CD4-positive, alpha-beta T cell treated with Interleukin-1 beta for 1 hour (primary cell): ENCODE measurements around the gene MSRB1.
"Not testable (repeated sequence)": the region's sequence is repeated elsewhere in the genome, so short reads cannot be mapped to it uniquely, and the experiment has no call there.

ENCODE experiments used
- DNase-seq, 2 donors: peaks; one replicate each; pipeline ENCODE4 v3.0.0-alpha.2; 2020 to 2022

Gene MSRB1

DNA sequence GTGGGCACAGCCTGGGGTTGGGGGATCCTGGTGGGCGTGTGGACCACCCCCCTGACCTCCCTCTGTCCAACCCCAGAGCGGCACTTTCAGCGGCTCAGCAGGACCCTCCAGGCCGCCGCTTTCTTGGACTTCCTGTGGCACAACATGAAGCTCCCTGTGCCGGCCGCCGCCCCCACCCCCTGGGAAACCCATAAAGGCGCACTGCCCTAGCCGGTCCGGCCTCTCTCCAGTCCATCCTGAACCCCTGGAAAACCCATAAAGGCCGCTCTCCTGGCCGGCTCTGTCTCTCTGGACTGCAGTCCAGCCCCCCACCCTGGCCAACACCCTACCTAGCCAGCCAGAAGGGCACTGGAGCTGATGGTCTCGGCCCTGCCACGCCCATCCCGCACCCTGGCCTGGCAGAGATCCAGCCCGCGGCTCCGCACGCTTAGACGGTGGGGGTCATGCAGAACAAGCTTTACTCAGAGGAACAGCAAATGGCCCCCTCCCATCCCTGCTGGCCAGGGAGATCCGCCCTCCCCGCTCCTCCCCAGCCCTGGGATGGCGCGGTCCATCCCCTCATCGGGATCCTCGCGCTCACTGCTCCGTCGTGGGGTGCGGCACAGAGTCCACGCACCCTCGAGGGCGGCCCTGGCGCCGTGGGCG, 35.6 kb upstream of the MSRB1 start:
- DNase-seq: no peak

DNA sequence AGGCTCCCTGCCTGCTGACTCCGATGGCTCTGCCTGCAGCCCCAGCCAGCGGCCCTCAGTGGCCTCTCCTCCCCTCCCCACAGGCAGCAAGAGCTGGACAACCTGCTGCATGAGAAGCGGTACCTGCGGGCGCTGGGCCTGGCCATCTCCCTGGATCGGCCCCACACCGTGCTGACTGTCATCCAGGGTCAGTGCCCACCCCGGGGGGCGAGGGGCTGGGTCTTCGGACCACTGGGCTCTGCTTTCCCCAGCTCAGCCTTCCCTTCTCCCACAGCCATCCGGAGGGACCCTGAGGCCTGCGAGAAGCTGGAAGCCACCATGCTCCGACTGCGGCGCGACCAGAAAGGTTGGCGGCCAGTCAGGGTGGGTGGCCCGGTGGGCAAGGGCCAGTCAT, 34.9 kb upstream of the MSRB1 start:
- DNase-seq: no peak

DNA sequence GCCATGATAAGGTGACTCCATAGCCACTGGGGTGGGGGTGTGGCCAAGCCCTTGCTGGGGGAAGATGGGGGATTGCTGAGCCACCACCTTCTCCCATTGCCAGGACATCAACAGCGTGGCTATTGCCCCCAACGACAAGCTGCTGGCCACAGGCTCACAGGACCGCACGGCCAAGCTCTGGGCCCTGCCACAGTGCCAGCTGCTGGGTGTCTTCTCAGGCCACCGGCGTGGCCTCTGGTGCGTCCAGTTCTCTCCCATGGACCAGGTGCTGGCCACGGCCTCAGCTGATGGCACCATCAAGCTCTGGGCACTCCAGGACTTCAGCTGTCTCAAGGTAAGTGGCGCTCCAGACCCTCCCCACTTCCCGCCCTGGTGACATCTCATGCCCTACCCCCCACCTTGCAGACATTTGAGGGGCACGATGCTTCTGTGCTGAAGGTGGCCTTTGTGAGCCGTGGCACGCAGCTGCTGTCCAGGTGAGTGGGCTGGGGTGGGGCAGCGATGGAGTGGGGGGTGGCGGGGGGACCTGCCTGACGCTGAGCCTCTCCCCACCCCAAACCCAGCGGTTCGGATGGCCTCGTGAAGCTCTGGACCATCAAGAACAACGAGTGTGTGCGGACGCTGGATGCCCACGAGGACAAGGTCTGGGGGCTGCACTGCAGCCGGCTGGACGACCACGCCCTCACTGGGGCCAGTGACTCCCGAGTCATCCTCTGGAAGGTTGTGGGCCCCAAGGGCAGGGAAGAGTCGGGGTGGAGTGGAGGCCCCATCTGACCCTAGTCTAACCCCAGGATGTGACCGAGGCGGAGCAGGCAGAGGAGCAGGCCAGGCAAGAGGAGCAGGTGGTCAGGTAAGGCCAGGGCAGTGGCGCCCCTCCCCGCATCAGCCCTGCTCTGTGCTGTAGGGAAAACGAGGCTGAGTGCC, 34.2 kb upstream of the MSRB1 start:
- no peak for DNase-seq

DNA sequence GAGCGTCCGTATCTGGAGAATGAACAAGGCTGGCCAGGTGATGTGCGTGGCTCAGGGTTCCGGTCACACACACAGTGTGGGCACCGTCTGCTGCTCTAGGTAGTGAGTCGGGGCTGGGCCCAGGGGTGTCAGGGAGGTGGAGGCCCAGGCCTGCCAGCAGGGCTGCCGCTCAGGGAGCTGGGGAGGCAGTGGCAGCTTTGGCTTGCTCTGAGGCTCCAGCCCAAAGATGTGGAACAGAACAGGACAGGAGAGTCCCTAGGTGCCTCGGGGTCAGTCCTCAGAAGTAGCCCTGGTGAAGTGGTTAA, 33.2 kb upstream of the MSRB1 start:
- no peak for DNase-seq

DNA sequence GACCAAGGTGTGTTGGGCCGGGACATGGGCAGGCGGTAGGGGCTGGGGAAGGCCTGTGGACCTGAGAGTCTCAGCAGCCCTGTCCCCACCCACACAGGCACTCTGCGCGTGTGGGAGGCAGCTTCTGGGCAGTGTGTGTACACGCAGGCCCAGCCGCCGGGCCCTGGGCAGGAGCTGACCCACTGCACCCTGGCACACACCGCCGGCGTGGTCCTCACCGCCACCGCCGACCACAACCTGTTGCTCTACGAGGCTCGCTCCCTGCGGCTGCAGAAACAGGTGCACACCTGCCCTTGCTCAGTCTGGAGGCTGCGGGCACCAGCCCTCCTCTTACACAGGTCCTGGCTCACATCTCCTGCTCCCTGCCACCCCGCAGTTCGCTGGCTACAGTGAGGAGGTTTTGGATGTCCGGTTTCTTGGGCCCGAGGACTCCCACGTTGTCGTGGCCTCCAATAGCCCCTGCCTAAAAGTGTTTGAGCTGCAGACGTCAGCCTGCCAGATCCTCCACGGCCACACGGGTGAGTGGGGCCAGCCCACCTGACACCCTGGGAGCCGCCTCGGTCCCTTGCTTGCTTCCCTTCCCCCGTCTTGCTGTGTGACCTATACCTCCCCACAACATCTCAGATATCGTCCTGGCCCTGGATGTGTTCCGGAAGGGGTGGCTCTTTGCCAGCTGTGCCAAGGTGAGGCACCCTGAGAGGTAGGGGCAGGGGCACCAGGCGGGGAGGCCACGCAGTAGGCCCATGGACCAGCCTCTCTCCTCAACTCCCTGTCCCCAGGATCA, 32.6 kb upstream of the MSRB1 start:
- no peak for DNase-seq

DNA sequence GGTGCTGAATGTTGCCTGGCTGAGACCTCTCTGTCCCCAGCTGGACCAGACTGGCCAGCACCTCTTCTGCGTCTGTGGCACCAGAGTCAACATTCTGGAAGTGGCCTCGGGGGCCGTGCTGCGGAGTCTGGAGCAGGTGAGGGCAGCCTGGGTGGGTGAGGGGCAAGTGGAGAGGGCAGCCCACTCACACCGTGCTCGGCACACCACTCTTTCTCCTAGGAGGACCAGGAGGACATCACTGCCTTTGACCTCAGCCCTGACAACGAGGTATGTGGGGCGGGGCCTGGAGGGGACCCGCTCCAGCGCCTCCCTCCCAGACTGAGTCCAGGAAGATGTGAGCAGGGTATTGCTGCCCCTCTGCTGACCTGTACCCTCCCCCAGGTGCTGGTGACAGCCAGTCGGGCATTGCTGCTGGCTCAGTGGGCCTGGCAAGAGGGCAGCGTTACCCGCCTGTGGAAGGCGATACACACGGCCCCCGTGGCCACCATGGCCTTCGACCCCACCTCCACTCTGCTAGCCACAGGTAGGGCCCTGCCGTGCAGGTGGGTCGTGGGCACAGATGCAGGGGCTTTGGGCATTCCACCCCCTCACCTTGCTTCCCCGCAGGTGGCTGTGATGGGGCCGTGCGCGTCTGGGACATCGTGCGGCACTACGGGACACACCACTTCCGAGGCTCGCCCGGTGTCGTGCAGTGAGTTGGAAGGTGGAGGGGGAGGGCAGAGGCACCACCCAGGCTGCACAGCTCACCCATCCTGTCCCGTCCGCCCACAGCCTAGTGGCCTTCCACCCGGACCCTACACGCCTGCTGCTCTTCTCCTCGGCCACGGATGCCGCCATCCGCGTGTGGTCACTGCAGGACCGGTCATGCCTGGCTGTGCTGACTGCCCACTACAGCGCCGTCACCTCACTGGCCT, 31.4 kb upstream of the MSRB1 start:
- no peak for DNase-seq

DNA sequence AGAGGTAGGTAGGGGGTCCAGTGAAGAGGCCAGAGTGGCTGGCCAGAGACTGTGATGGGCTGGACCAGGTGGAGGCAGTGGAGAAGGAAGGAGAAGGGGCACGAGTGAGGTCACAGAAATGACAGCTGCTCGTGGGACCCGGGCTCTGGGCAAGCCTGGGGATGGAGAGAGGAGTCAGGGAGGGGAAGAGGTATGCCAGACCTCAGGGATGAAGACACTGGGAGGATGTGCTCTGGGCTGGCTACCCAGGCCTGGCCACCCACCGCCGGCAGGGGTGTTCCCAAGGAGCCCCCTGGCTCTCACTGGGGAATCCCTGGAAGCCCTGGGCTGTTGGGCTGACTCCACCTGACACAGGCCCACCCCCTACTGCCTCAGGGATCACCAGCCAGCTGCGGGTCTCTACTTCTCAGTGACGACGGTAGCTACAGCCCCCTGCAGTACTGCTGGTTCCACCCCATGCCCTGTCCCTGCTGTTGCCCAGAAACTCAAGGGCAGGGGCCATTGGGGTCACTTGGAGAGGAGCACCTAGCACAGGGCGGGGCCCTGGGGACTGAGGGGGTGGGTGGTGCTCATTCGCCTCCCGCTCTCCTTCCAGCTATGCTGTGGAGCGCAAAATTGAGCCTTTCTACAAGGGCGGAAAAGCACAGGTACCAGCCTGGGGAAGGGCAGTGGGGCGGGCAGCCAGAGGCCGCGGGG, 30.6 kb upstream of the MSRB1 start:
- DNase-seq: no peak

DNA sequence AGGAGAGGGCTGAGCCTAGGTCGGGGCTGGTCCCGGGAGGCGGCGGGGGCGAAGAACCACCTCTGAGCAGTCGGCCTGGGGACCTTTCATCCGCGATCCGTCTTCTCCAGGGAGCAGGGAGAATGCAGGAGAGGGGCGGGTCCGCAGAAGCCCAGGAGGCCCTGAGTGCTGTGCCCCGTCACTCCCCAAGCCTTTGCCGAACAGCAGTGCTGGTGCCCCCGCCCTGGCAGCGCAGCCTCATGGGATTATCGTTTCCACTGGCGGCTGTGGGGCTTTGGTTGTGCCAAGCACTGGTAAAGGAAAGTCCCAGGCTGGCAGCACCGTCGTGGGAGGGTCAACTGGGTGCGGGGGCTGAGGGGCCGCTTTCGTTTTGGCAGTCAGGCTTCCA, 29.5 kb upstream of the MSRB1 start:
- no peak for DNase-seq

DNA sequence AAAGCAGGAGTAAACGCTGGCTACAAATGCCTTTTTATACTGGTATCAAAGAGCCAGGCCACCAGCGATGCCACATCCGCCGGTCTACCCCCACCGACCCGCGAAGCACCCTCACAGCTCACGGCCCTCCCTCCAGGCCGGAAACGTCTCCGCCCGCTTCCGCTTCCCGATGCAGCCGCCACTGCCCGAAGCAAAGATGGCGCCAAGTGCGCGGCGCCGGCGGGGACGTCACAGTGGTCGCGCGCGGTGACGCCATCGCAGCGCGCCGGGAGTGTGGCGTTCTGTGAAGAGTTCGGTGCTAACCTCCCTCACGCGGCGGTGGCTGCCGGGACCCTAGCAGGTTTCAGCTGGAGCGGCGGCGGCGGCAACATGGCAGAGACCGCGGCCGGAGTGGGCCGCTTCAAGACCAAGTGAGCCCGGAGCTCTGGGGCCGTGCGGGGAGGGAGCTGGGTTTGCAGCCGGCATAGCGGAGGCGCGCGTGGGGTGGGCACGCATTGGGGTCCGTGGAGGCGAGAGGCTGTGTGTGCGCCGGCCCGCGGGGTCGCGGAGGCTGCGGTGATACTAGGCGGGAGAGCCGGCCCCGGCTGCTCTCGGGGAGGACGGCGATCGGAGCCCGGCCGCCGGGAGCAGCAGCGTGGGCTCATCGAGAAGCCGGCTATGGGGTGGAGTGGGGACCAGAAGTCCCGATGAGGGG, 28.9 kb upstream of the MSRB1 start, which contains the start of gene TBL3:
Gene TBL3 (plus strand): TSS at position 258 of the 694 bp plus-strand sequence. CDS start 112 bp downstream, at position 370.
- DNase-seq: peak; percentile 96 to 97

DNA sequence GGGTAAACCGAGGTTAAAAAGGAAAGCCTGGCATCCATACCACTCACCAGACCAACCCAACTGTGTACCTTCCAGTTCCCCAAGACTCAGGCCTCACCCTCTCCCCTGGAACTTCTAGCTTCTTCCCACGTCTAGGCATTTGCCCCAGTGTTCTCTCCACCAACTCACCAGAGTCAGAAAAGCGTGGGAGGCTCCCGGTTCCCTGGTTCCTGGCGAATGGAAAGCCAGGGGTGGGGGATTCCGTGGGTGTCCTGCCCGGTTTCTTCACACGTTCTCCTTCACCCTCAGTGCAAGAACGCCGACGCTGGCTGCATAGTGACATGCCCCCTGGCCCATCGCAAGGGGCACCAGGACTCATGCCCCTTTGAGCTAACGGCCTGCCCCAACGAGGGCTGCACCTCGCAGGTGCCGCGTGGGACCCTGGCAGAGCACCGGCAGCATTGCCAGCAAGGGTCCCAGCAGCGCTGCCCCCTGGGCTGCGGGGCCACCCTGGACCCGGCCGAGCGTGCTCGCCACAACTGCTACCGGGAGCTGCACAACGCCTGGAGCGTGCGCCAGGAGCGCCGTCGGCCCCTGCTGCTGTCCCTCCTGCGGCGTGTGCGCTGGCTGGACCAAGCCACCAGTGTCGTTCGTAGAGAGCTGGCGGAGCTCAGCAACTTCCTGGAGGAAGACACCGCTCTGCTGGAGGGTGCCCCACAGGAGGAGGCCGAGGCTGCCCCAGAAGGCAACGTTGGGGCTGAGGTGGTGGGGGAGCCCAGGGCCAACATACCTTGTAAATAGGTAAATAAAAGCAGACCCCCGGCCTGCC, 25.4 kb upstream of the MSRB1 start:
- DNase-seq: no peak

DNA sequence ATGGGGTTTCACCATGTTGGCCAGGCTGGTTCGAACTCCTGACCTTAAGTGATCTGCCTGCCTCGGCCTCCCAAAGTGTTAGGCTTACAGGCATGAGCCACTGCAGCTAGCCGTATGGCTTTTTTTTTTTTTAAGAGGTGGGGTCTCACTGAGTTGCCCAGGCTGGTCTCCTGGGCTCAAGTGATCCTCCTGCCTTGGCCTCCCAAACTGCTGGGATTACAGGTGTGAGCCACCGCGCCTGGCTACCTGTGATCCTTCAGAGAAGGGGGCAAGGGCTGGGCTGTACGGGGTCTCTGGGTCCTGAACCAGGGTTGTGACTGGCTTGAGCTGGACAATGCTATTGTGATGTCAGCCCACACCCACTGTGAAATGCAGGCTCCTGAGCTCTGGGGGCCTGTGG, 23.5 kb upstream of the MSRB1 start, which contains the start of gene RNF151:
Gene RNF151 (plus strand): TSS at position 397 of the 400 bp plus-strand sequence. CDS start 26 bp downstream, outside the sequence.
- DNase-seq: no peak

DNA sequence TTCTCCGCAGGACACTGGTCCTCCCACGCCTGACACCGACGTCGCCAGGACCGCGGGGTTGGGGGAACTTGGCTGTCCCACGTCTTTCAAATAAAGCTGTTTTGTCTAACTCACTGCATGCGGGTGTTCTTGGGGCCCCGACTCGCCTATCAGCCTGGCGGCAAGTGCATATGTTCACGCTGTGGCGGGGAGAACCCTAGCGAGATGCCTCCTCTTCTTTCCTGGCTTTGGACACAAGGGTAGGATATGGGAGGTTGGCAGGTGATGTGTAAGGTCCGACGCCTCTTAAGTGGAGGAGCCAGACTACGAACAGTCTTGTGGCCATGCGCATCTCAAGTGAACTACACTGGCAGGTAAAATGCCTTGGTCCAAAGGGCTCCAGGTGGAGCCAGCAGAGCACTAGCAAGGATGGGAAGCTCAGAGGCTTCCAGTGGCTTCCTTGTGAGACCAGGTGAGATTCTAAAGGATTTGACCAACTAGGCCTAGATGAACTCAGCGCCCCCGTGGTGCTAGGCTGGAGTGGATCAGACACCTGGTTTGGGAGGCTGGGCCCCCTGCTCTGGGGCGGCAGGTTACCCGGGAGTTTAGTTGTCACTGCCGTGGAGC, 22.5 kb upstream of the MSRB1 start:
- DNase-seq: peak in 1 of 2 donors; percentile 27

DNA sequence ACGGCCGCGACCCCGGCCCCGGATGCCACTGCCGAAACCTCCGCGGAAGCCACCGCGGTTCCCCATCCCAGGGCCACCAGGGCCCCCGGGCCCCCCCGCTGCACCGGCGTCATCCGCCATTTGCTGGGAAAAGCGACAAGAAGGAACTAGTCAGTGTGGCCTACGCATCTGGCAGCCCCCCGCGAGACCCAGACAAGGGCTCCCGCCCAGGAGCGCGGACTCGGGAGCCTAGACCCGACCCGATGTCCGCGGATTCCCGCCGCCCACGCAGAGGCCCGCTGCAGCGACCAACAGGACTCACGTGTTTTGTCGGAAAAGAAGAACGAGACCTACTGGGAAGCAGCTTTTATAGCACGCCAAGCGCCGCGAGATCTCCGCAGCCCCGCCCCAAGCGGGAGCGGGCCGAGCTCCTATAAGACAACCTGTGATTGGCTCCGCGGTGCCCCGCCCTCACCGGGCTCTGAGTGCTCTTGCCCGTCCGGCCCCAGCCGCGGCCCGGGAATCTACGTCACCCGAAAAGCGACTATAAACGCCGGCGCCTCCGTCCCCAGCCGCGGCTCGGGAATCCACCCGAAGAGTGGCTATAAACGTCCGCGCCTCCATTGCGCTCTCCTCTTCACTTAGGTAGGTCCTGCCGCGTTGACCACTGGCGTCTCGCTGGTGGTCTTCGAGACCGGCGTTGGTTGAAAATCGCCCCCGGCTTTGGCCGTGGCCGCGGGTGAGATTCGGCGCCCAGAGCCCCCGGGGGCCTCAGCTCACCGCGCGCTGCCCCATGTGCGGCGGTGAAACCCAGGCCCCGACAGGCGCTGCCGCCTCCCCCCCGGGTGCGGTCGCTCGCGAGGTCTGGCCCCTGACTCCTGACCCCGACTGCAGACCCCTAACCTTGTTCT, 21.8 kb upstream of the MSRB1 start, which contains the start of gene RPS2:
Gene RPS2 (minus strand): TSS at position 321 of the 890 bp plus-strand sequence. CDS start 201 bp downstream, at position 120.
- peak; percentile 99 to 100 for DNase-seq

DNA sequence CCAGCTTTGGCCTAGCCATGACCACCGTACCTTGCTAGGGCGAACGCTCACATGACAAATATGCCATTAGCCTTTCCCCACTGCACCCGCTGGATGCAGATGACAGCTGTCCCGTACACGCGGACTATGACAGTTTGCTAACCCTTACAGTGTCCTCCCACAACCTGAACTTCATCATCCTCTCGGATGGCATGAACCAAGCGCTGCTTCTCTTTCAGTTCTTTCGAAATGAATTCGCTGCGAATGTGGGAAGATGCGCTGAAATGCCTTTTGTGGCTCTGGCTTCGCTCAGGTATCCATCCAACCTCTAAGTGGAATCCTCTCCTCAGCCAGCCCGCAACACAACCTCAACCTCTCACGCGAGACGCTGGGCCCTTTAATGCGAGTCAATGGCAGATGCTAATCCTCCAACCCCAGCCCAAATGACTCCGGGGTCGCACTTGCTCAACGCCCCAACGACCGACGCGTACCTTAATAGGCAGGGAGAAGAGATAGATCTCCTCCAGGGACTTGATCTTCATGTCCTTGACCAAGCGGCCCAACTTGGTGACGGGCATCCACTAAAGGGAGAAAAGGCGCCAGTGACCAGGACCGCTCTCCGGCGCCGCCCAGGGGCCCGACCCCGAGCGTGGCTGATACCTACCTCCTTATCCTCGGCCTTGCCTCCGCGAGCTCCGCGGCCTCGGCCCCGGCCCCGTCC, 21.0 kb upstream of the MSRB1 start:
- DNase-seq: peak; percentile 31 to 49

DNA sequence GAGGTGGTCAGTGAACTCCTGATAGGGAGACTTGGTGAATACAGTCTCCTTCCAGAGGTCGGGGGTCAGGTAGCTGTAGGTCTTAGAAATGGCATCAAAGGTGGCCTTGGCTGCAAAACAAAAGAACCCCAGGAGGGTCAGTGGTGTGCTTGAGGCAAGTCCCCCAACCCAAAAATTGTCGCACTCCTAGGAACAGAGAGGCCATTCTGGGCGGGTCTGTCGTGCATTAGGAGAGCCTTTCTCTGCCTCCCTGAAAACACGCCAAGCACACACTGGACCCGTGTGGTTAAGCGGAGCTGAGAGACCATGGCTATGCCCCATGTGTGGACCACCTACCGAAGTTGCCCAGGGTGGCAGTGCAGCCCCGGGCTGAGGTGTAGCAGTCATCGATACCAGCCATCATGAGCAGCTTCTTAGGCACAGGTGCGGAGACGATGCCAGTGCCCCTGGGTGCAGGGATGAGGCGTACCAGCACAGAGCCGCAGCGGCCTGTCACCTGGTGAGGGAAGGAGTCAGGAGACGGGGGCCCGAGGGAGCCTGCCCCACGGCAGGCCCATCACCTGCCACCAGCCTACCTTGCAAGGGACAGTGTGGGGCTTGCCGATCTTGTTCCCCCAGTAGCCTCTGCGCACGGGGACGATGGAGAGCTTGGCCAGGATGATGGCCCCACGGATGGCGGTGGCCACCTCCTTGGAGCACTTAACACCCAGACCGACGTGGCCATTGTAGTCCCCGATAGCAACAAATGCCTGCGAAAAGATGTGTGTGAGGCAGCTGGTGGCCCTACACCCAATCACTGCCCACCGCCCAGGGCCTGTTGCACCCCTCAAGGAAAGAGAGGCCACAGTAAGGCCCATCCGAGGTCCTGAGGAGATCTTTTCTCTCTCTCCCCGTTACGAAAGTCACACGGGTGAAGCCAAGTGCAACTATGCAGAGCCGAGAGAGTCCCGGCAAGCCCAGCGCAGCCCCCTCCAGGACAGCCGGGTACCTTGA, 19.5 kb upstream of the MSRB1 start:
- not testable (repeated sequence) for DNase-seq

DNA sequence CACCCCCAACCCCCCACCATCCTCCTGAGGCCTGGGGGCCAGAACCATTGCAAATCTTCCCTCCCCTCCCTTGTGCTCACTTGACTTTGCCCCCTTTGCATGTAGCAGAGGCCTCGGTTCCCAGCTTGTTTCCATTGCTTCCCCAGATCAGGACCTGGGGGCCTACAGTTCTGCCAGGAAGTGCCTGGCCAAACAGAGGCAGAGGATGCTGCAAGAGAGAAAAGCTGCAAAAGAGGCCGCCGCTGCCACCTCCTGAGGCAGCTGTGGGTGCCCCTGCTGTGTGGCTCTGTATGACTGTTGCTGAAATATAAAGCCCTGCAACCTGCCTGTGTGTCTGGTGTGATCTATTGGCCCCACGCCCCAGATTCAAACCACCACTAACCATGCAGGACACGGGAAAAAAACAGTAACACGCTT, 18.7 kb upstream of the MSRB1 start:
- DNase-seq: no peak
